ENCODE measurements around the gene PAPLN. TPM values are rescaled to one million over a fixed set of nuclear protein-coding genes. Genes with fewer than 3 reads are reported as not detected.

PAPLN gene
- total RNA-seq, 4 donors from 2014 or later = 8.1 to 27.2 (median 12.7) TPM

DNA sequence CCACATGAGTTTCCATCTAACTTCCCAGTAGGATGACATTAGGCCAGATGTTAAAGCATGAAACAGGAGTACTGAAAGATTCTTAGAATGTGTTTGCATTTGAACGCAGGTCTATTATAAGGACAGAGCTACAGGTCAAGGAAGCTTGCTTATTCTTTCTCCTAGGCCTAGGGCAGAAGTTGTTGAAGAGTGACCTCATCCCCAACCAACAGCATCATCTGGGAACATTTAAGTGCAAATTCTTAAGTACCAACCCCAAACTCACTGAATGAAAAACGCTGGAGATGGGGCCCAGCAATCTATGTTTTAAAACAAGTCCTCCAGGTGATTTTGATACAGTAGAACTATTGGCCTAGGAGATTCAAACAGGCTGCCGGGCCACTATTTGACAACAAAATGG lies 52.4 kb downstream of the PAPLN start:
- Histone ChIP-seq H3K4me1 (no peaks in the 10 kb centered on the region), H3K4me3 (no peak overlapping the region), H3K27me3 (no peaks in the 10 kb centered on the region), H3K36me3 (peaks cover 0 to 48% (median 0%) of the 10 kb centered on the region in 3 donors), H3K27ac (no peak overlapping the region), H3K9me3 (no peaks in the 10 kb centered on the region)
- DNase-seq = no peak
- TF ChIP-seq POLR2A (IDR thresholded peaks at IDR 0.05) = no peak
- TF ChIP-seq, protein P1, sequence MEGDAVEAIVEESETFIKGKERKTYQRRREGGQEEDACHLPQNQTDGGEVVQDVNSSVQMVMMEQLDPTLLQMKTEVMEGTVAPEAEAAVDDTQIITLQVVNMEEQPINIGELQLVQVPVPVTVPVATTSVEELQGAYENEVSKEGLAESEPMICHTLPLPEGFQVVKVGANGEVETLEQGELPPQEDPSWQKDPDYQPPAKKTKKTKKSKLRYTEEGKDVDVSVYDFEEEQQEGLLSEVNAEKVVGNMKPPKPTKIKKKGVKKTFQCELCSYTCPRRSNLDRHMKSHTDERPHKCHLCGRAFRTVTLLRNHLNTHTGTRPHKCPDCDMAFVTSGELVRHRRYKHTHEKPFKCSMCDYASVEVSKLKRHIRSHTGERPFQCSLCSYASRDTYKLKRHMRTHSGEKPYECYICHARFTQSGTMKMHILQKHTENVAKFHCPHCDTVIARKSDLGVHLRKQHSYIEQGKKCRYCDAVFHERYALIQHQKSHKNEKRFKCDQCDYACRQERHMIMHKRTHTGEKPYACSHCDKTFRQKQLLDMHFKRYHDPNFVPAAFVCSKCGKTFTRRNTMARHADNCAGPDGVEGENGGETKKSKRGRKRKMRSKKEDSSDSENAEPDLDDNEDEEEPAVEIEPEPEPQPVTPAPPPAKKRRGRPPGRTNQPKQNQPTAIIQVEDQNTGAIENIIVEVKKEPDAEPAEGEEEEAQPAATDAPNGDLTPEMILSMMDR (IDR thresholded peaks at IDR 0.05) = no peak

DNA sequence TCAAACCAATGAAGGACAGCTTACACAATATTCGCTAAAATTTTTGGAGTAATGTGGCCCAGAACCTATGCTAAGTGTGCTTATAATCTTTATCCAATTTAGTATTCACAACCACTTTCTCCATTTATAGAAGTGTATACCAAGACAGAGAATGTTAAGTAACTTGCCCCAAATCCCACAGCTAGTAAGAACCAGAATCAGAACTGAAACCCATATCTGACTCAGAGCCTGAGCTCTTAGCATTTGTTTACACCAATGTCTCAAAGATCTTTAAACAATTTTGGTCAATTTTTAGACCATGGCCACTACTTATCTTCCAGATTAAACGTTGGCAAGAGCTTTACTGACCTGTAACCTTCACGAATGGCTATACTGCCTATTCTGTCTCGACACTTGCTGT lies 53.0 kb downstream of the PAPLN start:
- no peak for DNase-seq
- H3K36me3 ChIP-seq = peaks cover 0 to 42% (median 0%) of the 10 kb centered on the region in 3 donors
- H3K4me3 ChIP-seq = no peak overlapping the region
- H3K9me3 ChIP-seq = no peaks in the 10 kb centered on the region
- H3K4me1 ChIP-seq = no peaks in the 10 kb centered on the region
- no peaks in the 10 kb centered on the region for H3K27me3 ChIP-seq
- no peak overlapping the region for H3K27ac ChIP-seq
- no peak for TF ChIP-seq POLR2A (IDR thresholded peaks at IDR 0.05)
- TF ChIP-seq, protein P1 (IDR thresholded peaks at IDR 0.05) = no peak

DNA sequence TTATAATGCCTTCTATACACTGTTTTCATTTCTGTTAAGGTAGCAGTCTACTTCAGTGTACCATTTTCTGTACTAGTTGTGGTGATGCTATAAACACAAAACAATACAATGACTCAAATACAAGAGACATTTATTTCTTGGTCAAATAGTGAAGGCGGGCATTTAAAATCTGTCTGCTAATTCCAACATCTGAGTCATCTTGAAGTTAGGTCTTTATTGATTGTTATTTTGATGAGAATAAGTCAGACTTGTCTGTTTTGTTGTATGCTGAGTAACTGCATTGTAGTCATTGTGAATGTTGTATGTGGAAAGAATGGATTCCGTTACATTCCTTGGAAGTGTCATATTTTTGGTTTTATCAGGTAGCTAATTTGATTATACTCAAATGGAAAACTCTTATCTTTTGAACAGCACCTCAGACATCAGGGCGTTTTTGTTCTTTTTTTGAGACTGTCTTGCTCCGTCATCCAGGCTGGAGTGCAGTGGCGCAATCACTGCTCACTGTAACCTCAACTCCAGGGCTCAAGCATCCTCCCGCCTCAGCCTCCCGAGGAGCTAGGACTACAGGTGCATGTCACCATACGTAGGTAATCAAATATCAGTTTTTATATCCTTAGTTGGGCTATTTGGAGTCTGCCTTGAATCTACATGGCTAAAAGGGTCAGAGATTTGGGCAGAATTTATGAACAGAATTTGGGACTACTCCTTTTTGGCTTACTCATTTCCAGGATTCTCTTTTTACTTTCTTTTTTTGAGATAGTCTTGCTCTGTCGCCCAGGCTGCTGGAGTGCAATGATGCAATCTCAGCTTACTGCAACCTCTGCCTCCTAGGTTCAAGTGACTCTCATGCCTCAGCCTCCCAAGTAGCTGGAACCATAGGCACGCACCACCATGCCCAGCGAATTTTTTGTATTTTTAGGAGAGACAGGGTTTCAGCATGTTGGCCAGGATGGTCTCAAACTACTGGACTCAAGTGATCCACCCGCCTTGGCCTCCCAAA lies 56.8 kb downstream of the PAPLN start:
- Histone ChIP-seq H3K4me3 (no peak overlapping the region), H3K27ac (no peak overlapping the region), H3K27me3 (no peaks in the 10 kb centered on the region), H3K9me3 (no peaks in the 10 kb centered on the region), H3K4me1 (peaks cover 0 to 13% (median 0%) of the 10 kb centered on the region in 4 donors), H3K36me3 (peaks cover 0 to 21% (median 0%) of the 10 kb centered on the region in 3 donors)
- DNase-seq = no peak
- no peak for TF ChIP-seq POLR2A (IDR thresholded peaks at IDR 0.05)
- TF ChIP-seq, protein P1 (IDR thresholded peaks at IDR 0.05) = no peak

DNA sequence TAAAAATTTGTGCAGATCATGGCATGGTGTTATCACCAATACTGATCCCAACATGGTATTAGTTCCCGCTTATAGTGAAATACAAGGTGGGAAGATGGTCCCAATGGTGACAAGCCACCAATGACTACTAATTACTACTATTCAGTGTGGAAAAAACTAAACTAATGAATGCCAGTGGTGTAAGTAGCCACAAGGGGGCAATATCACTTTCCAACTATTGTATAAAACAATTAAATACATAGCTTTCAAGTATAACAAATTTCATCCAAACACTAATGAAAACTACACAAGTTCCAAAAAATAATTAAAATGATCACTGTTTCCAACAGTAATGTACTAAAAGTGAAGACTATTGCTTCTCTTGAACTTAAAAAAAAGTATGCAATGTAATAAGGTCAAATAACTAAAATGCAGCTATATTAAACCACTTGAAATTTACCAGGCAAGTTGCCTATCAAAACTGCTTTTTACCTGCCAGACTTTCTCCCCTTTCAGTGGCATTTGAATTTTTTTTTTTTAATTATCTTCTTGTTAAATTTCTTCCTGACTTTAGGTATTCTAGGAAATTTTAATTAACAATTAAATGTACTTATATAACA lies 58.0 kb downstream of the PAPLN start:
- Histone ChIP-seq H3K27me3 (no peaks in the 10 kb centered on the region), H3K36me3 (peaks cover 0 to 21% (median 0%) of the 10 kb centered on the region in 3 donors), H3K9me3 (no peaks in the 10 kb centered on the region), H3K27ac (no peak overlapping the region), H3K4me3 (no peak overlapping the region), H3K4me1 (peaks cover 0 to 18% (median 0%) of the 10 kb centered on the region in 4 donors)
- no peak for DNase-seq
- no peak for TF ChIP-seq POLR2A (IDR thresholded peaks at IDR 0.05)
- TF ChIP-seq, protein P1 (IDR thresholded peaks at IDR 0.05) = peak; percentile 53 to 82 (median 78)

DNA sequence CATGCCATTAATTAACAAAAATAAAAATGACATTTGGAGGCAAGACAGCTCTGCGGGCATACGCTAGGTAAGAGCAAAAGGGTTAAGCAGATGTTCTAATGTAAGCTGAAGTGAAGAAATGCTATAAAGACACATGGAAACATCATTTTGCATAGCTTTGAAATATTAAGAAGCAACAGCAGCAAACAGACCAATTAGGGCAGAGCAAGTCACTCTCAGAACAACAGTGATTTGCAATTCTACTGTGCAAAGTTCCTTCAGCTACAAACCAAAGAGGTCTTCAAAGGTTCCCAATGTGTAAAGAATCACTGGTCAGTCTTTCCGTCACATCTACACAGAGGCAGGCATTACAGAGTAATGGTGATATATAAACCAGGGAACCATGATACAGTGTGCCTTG lies 68.2 kb downstream of the PAPLN start:
- DNase-seq = no peak
- Histone ChIP-seq H3K4me1 (no peaks in the 10 kb centered on the region), H3K9me3 (no peaks in the 10 kb centered on the region), H3K4me3 (no peak overlapping the region), H3K27ac (no peak overlapping the region), H3K27me3 (no peaks in the 10 kb centered on the region), H3K36me3 (no peaks in the 10 kb centered on the region)
- TF ChIP-seq, protein P1 (IDR thresholded peaks at IDR 0.05) = no peak
- no peak for TF ChIP-seq POLR2A (IDR thresholded peaks at IDR 0.05)
